Sigmoid colon (tissue), 7 donors: ENCODE measurements around the gene SPESP1. TPM values are rescaled to one million over a fixed set of nuclear protein-coding genes. Genes with fewer than 3 reads are reported as not detected.

ENCODE experiments used
- DNase-seq: peaks from one replicate; pipeline ENCODE4 v3.0.0-alpha.2; 2019
- H3K27ac ChIP-seq, 4 donors: fragments of 200-600 bp; sonication (generic); one replicate each; pipeline ENCODE4 v1.5.1; 2016 to 2019; ENCODE audit warnings: mild to moderate bottlenecking in 1 of 4
- H3K27me3 ChIP-seq, 3 donors: fragments of 200-600 bp; sonication (generic); one replicate each; pipeline ENCODE4 v1.5.1; 2019; ENCODE audit warnings: mild to moderate bottlenecking in 1 of 3
- H3K36me3 ChIP-seq, 4 donors: fragments of 200-600 bp; sonication (generic); one replicate each; pipeline ENCODE4 v1.5.1; 2016 to 2019
- H3K4me1 ChIP-seq, 4 donors: fragments of 200-600 bp; sonication (generic); one replicate each; pipeline ENCODE4 v1.5.1; 2017 to 2019
- H3K4me3 ChIP-seq, 4 donors: fragments of 200-600 bp; sonication (generic); one replicate each; pipeline ENCODE4 v1.5.1; 2017 to 2019; ENCODE audit warnings: mild to moderate bottlenecking in 2 of 4, moderate library complexity in 1 of 4
- H3K9me3 ChIP-seq, 4 donors: fragments of 200-600 bp in 3 of 4; sonication (generic) in 3 of 4; one replicate each; pipeline versions ENCODE4 v1.5.1 to v1.6.1; 2013 to 2019
- CTCF ChIP-seq, 4 experiments: fragments of 450-650 bp in 3 of 4; fragments of 200-600 bp in 1 of 4; IDR thresholded peaks; one replicate each; pipeline ENCODE4 v1.5.1; 2016 to 2019; ENCODE audit warnings: antibody characterized with exemption in 4 of 4, mild to moderate bottlenecking in 3 of 4, moderate library complexity in 2 of 4
- EP300 ChIP-seq, 4 donors: sonication (generic); formaldehyde crosslinking; IDR thresholded peaks; one replicate each; pipeline ENCODE4 v1.6.1; 2017; ENCODE audit warnings: antibody characterized with exemption in 4 of 4
- POLR2A ChIP-seq, 2 donors: fragments of 450-650 bp; IDR thresholded peaks; one replicate each; pipeline ENCODE4 v1.6.1; 2016; ENCODE audit warnings: antibody characterized with exemption in 2 of 2, mild to moderate bottlenecking in 2 of 2, moderate library complexity in 2 of 2
- POLR2AphosphoS5 ChIP-seq, 4 donors: sonication (generic); formaldehyde crosslinking; IDR thresholded peaks; one replicate each; pipeline ENCODE4 v1.6.1; 2017; ENCODE audit warnings: antibody characterized with exemption in 4 of 4
- WGBS, 2 donors: extraction: QIAGEN DNeasy Blood & Tissue Kit; methylation state at CpG; one replicate each; pipeline ENCODE4 v1.1.7; 2013; 5-methylcytosine and 5-hydroxymethylcytosine counted together
- intact Hi-C: fragments of 100-400 bp; cut with DNase I; formaldehyde crosslinking; loops from one replicate; pipeline ENCODE4 v1.15.1; 2023
- polyA plus RNA-seq, 3 donors: library from polyadenylated mRNA; stranded (reverse); fragments of 200-250 nt; gene quantifications; one replicate each; pipeline ENCODE4 v1.2.3, GENCODE V29; 2013
- total RNA-seq, 4 donors: library from RNA; depleted of rRNA; stranded (reverse); fragments of >200 nt; gene quantifications; one replicate each; pipeline ENCODE4 v1.1.0, GENCODE V29; 2016
- donor health status: healthy with polysubstance abuse.
- donor health status: Bipolar disorder and iron deficiency.
- donor health status: healthy.

SPESP1 gene
- total and polyA plus RNA-seq, 7 donors = 1.5 to 3.6 (median 2.7) TPM; not detected in 2

GRCh38 chr15:68979006-68979405, 48.7 kb downstream of the SPESP1 start:
- H3K9me3 ChIP-seq = peaks cover 0 to 2% (median 0%) of the 10 kb centered on the region in 4 donors
- DNase-seq = no peak
- H3K4me1 ChIP-seq = no peaks in the 10 kb centered on the region
- H3K27ac ChIP-seq = no peak overlapping the region
- H3K27me3 ChIP-seq = no peaks in the 10 kb centered on the region
- TF ChIP-seq POLR2AphosphoS5 (IDR thresholded peaks at IDR 0.05) (no peak), POLR2A (IDR thresholded peaks at IDR 0.05) (no peak), CTCF (IDR thresholded peaks at IDR 0.05) (no peak), EP300 (IDR thresholded peaks at IDR 0.05) (no peak)
- intact Hi-C loops = no loop called here
- H3K36me3 ChIP-seq = no peaks in the 10 kb centered on the region
- H3K4me3 ChIP-seq = no peak overlapping the region
- 68 to 76% methylated on average over 3 of the region's 3 CpGs for WGBS, 2 donors

- intact Hi-C loops = no loop called here
- Histone ChIP-seq H3K27ac (no peak overlapping the region), H3K9me3 (peaks cover 0 to 2% (median 0%) of the 10 kb centered on the region in 4 donors), H3K27me3 (no peaks in the 10 kb centered on the region), H3K4me1 (no peaks in the 10 kb centered on the region), H3K36me3 (no peaks in the 10 kb centered on the region), H3K4me3 (no peak overlapping the region)
- no peak for DNase-seq
- no peak for TF ChIP-seq EP300 (IDR thresholded peaks at IDR 0.05)
- no peak for TF ChIP-seq CTCF (IDR thresholded peaks at IDR 0.05)
- TF ChIP-seq POLR2A (IDR thresholded peaks at IDR 0.05) = no peak
- TF ChIP-seq POLR2AphosphoS5 (IDR thresholded peaks at IDR 0.05) = no peak
- WGBS, 2 donors = 87 to 91% methylated on average over 1 of the region's 1 CpG
Observed at GRCh38 chr15:68979816-68980215, 49.5 kb downstream of the SPESP1 start.

GRCh38 chr15:68980786-68981185, 50.5 kb downstream of the SPESP1 start:
- no peaks in the 10 kb centered on the region for H3K36me3 ChIP-seq
- peaks cover 0 to 2% (median 0%) of the 10 kb centered on the region in 4 donors for H3K9me3 ChIP-seq
- no peak for DNase-seq
- intact Hi-C loops = no loop called here
- no peaks in the 10 kb centered on the region for H3K27me3 ChIP-seq
- no peak overlapping the region for H3K4me3 ChIP-seq
- no peak overlapping the region for H3K27ac ChIP-seq
- TF ChIP-seq POLR2AphosphoS5 (IDR thresholded peaks at IDR 0.05) (no peak), POLR2A (IDR thresholded peaks at IDR 0.05) (no peak), CTCF (IDR thresholded peaks at IDR 0.05) (no peak), EP300 (IDR thresholded peaks at IDR 0.05) (no peak)
- H3K4me1 ChIP-seq = no peaks in the 10 kb centered on the region

- Histone ChIP-seq H3K27me3 (no peaks in the 10 kb centered on the region), H3K27ac (no peak overlapping the region), H3K36me3 (no peaks in the 10 kb centered on the region), H3K9me3 (peaks cover 0 to 2% (median 0%) of the 10 kb centered on the region in 4 donors), H3K4me3 (no peak overlapping the region), H3K4me1 (no peaks in the 10 kb centered on the region)
- DNase-seq = no peak
- TF ChIP-seq POLR2AphosphoS5 (IDR thresholded peaks at IDR 0.05) (no peak), POLR2A (IDR thresholded peaks at IDR 0.05) (no peak), CTCF (IDR thresholded peaks at IDR 0.05) (no peak), EP300 (IDR thresholded peaks at IDR 0.05) (no peak)
- intact Hi-C loops = no loop called here
- WGBS, 2 donors = 92 to 93% methylated on average over 4 of the region's 4 CpGs
Observed at GRCh38 chr15:68981941-68982340, 51.6 kb downstream of the SPESP1 start.

- no peaks in the 10 kb centered on the region for H3K27me3 ChIP-seq
- H3K36me3 ChIP-seq = no peaks in the 10 kb centered on the region
- no peak for DNase-seq
- TF ChIP-seq POLR2AphosphoS5 (IDR thresholded peaks at IDR 0.05) (no peak), CTCF (IDR thresholded peaks at IDR 0.05) (no peak), EP300 (IDR thresholded peaks at IDR 0.05) (no peak), POLR2A (IDR thresholded peaks at IDR 0.05) (no peak)
- 85 to 94% methylated on average over 6 of the region's 6 CpGs for WGBS, 2 donors
- no peaks in the 10 kb centered on the region for H3K4me1 ChIP-seq
- intact Hi-C loops = no loop called here
- H3K4me3 ChIP-seq = no peak overlapping the region
- H3K27ac ChIP-seq = no peak overlapping the region
- no peaks in the 10 kb centered on the region for H3K9me3 ChIP-seq
Observed at GRCh38 chr15:68982976-68983563, 52.7 kb downstream of the SPESP1 start.
